HG02970 (cell line): ENCODE measurements around the gene KCNQ4.

Experiments
- ATAC-seq: cut with Tn5 transposase; IDR thresholded peaks from one replicate; pipeline ENCODE4 v1.9.1; 2021; ENCODE audit warnings: mild to moderate bottlenecking, moderate library complexity, moderate number of reproducible peaks; ENCODE audit not compliant: unreplicated experiment, low FRiP score

KCNQ4 gene

DNA sequence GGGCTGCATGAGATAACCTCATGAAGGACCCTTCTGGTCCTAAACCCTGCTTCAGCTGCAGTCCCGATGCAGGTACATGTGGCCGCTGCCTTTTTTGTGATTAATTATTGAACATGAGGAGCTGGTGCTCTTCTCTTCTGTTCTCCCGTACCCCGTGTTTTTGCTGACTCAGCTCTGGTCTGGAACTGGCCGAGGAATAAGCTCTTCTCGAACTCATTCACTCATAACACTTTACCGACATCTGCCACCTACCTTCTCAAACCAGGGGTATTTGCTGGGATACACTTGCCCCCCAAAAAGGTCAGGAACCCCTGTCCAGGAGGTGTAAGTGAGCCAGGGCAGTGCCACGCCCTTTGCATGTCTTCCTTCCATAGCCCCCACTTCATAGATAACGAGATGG is 31.8 kb downstream of the KCNQ4 start:
- ATAC-seq: no peak

DNA sequence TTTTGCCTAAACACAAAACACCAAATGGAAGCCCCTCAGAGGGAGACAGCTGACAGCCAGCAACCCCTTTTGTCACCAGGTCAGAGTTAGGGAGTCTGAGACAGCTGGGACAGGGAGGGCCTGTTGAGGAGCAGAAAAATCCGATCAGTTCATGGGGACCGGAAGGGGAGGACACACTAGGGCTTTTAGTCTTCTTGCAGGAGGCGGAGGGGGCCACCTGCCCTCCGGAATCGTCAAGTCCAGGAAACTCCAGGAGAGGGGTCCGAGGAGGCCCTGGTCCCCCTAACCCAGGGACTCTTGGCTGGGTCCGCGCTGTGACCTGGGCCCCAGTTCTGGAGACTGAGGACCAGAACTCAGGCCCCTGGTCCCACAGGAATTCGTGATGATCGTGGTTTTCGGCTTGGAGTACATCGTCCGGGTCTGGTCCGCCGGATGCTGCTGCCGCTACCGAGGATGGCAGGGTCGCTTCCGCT is 34.2 kb downstream of the KCNQ4 start:
- no peak for ATAC-seq

DNA sequence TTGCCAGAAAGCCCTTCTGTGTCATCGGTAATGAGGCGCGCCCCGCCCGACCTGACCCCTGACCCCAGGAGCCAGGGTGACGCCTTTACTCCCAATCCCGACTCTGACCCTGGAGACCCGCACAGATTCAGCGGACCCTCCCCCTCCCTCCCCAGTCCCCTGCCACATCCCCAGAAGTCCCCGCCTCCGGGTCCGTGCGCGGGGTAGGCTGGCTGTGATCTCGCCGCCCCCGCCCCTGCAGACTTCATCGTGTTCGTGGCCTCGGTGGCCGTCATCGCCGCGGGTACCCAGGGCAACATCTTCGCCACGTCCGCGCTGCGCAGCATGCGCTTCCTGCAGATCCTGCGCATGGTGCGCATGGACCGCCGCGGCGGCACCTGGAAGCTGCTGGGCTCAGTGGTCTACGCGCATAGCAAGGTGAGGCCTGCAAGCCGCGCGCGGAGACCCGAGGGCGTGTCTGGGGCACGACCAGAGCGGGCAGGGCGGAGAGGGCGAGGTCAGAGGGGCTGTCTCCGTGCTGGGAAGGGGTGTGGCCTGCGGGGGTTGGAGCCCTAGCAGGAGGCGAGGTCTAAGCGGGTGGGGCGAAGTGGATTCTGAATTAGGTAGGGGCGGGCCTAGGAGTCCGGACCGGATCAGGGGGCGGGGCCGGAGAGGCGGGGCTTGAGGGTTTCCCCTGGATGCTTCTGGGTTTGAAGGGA is 34.8 kb downstream of the KCNQ4 start:
- ATAC-seq: peak; percentile 64

DNA sequence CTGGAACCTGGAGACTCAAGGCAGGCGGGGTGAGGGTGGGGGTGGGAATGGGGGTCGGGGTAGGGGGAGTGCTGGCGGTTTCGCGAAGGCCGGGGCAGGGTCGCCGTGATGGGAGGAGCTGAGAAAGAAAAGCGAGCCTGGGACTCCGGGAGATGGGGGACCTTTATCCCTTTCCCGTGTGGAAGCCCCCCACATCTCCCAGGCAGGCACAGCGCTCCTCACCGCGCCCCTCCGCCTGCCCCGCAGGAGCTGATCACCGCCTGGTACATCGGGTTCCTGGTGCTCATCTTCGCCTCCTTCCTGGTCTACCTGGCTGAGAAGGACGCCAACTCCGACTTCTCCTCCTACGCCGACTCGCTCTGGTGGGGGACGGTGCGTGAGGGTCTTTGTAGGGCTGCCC is 35.5 kb downstream of the KCNQ4 start:
- ATAC-seq: no peak

DNA sequence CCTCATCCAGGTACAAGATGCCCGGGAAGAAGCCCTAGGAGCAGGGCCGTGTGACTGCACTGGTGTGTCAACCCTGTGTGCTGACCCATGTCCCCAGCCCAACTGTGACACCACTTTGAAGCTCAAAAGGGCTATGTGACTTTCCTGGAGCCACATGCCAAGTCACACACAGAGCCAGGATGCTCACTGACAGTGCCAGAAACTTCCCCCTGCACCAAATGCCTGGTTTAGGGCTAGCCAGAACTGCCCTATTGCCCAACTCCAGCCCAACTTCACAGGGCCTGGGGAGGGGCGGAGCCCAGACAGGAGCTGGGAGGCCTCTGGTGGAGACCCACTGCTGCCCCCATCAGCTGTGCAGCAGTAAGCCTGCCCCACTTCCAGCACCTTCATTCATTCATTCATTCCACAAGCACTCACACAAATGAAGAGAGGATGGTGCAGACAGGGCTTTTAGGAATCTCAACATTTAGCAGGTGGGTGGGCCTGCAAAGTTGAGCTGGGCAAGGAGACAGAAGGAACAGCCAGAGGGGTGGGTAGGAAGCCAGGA is 36.7 kb downstream of the KCNQ4 start:
- no peak for ATAC-seq

DNA sequence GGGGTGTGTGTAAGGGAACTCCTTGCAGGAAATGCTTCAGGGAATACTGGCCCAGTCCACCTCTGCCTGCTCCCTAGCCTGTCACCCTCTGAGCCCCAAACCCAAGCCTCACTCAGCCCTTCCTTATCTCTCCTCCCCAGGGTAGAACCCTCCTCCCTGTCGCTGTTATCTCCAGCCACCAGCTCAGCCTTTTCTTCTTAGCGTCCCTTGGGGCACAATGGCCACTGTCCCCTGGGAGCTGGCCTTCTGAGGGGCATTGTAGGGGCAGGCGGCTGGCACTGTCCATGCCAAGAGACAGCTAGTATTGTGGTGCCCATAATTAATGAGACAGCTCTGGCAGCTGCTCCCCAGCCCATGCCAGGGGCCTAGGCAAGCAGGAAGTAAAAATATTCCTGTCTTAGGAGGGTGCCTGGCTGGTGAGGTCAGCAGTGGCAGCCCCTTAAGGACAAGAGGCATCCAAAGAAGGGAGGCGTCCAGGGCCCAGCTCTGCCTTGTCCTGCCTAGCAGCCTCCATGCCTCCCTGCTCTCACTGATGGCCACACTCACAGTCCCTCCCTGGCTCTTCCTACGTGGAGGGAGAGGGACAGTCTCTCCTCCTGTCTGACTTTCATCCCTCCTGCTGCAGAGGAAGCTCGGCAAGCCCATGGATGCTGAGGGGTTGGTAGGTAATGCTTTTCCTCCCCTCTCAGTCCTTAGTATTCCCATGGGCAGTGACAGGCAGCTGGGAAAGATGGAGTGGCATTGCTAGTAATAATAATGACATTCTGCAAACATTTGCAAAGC is 37.5 kb downstream of the KCNQ4 start:
- no peak for ATAC-seq

DNA sequence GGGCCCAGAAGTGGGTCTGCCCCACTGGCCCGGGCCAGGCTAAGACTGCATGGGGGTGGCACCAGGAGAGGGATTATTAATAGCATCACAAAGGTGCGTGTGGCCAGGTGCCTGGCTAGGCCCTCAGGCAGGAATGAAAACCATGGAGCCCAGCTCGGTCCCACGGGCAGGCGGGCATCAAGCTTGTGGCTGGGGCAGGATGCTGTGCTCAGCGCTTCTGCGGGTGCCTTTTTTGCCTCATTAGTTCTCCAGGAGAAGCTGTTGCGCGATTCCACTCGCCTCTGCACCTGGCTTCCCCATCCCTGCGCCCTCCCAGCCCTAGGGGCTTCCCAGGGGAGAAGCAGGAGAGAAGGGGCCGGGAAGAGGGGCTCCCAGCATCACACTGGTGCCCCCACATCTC is 39.3 kb downstream of the KCNQ4 start:
- no peak for ATAC-seq

DNA sequence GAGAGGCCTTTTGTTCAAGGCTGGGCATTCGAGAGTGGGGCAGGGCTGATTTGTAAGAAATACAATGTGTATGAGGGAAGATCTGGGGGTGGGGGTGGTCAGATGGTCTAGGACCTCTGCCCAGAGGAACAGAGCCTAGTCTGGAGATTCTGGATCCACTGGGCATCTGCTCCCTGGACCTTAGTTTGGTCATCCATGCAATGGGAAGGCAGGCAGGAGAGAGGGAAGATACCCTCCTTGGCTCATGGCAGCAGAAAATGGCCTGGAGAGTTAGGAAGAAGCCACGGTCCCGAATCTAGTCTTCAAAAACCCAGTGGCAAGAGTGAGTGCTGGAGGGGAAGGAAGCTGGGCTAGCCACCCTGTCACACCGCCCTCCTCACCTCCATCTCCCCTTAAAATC is 39.8 kb downstream of the KCNQ4 start:
- ATAC-seq: no peak

DNA sequence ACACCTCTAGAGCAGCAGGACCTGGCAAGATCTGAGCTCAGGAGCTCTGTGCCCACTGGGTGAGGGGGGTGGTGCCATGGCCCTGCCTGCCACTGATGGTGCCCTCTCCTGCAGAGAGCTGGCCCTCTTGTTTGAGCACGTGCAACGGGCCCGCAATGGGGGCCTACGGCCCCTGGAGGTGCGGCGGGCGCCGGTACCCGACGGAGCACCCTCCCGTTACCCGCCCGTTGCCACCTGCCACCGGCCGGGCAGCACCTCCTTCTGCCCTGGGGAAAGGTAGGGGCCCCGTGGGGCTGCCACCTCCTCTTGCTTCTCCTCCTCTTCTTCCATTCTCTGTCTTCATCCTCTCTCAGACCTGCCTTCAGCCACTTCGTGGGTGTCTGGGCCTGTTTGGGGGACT is 40.4 kb downstream of the KCNQ4 start:
- ATAC-seq: no peak

DNA sequence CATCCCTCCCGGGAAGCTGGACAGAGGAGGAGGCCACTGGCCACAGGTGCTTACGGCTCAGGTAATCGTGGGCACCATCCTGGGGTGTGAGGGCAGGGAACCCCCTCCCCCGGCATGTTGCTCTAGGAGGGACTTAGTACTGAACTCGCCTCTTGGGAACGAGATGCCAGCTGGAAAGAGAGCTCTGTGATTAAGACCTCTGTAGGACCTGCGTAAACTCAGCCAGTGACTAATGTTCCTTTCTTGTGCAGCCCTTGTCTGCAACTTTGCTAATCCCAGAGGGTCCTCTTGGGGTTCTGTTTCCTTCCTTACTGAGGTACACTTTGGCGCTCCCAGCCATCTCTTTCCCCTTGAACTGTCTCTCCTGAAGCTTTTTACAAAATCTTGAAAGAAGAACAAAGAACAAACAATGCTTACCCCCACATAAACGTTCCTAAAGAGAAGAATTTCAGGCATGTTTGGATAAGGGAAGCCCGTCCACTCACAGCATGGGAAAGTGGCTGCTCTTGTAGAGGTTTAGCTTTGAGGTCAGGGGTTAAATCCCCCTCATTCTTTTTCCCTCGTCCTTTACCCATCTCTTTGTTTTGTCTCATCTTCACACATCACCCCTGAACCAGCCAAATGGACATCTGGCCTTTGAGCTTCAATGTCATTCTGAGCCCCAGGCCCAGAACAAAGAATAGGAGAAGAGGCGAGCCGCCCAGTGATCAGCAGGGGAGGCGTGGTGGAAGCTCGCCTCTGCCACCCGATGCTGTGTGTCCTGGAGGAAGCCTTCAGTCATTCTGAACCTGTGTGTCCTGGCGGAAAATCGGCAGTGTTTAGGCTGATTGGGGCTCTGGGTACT is 41.2 kb downstream of the KCNQ4 start:
- ATAC-seq: no peak

DNA sequence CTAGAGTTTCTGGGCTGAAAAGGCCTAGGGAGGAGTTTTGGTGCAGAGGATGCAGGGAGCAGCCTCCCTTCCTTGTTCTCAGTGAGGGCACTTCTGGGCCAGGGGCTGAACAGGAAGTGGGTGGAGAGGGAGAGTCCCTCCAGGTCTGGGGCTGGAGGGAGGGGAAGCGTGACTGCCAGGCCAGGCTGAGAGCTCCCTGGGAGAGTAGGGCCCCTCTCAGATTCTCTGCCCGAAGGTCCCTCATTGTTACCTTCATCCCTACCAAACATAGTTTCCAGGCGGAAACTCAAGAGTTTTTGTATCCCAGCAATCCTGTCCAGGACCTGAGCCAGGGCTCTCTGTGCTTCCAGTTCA is 41.8 kb downstream of the KCNQ4 start:
- no peak for ATAC-seq

DNA sequence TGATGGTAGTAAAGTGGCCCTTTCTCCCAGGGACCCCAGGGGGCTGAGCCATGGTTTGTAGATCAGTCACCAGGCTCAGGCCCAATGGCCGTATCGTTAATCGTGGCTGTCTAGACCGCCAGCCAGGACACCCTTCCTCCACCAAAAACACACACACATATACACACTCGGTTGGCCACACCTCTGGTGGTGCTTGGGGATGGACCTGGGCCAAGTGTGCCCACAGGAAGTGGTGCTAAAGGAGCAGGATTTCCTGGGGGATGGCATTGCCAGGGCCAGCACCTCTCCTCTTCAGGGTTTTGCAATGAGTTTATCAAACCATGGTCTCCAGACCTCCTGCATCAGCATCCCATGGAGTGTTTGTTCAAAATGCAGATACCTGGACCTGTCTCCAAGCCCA is 42.4 kb downstream of the KCNQ4 start:
- ATAC-seq: no peak

DNA sequence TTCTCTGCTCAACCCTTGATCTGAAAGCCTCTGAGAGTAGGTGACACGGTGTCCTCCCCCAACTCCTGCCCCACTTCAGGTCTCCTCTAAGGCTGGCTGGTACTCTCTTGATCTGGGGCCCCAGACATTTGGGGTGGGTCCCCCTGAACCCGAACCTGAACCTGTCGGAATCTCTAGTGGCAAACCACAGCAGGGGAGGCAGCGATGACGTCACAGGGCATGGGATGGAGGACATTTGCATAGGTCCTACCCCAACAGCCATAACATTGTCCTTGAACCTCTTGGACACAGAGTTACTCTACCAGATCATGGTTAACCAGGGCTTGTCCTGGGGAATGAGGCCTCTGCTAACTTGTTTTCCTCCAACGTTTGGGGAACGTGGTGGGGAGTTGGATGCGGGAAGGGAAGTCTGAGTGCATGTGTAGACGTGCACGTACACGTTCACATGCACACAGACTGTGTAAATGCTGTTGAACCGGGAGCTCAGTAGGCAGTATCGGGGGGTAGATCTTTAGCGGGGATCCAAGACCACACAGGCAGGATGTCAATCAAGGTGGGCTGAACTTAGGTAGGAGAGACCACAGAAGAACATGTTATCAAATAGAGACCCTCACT is 46.2 kb downstream of the KCNQ4 start:
- no peak for ATAC-seq

DNA sequence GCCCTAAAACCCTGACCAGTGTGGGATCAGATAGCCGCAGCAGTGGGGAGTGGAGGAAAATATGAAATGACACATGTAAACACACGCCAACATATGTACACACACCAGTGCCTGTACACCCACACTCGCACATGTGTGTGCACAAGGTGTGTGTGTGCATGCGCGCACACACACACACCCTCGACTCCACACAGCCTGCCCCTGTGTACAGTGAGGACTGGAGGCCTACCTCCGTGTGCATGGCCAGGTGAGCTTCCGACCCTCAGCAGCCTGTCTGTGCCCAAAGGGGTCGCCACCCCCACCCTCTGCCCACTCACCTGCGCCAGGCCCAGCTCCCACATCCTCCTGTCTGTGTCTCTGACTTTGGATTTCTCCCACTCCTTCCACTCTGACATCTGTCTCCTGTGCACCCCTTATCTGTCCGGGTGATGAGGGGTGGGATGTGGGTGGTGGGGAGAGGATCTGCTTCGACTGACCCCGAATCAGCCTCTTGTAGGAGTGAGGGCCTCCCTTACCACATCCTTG is 46.9 kb downstream of the KCNQ4 start:
- ATAC-seq: no peak

DNA sequence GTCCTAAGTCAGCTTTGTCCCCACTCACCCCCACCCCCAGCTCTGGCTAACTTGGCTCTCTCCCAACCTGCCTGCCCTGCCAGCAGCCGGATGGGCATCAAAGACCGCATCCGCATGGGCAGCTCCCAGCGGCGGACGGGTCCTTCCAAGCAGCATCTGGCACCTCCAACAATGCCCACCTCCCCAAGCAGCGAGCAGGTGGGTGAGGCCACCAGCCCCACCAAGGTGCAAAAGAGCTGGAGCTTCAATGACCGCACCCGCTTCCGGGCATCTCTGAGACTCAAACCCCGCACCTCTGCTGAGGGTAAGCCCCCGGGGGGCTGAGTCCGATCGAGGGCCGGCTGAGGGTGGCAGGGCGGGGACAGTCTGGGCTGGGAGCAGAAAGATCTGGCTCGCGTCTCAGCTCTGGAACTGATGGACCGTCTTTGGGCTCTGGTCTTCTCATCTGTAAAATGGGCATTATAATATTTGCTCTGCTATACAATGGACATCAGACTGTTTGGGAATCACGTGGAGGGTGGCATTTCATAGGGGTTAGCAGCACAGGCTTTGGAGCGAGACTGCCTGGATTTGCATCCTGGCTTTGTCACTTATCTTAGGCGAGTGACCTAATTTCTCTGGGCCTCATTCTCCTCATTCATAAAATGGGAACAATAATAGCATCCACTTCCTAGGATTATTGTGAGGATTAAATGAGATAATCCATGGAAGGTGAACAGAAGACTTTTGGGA is 47.6 kb downstream of the KCNQ4 start:
- no peak for ATAC-seq

DNA sequence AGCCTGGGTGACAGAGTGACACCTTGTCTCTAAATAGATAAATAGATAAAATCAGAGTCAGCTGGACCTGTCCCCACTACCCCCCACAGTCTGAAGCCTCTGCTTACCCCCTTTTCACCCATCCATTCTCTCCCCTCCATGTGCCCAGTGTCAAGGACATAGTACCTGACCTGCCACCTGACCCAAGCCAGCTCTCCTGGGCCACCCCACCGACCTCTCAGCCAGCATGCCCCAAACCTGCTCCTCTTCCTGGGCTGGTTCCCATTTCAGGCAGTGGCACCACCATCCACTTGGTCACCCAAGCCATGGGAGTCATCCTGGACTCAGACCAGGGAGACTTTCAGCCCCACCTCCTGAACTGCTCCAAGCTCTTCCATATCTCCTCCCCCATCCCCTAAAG is 50.4 kb downstream of the KCNQ4 start:
- no peak for ATAC-seq

DNA sequence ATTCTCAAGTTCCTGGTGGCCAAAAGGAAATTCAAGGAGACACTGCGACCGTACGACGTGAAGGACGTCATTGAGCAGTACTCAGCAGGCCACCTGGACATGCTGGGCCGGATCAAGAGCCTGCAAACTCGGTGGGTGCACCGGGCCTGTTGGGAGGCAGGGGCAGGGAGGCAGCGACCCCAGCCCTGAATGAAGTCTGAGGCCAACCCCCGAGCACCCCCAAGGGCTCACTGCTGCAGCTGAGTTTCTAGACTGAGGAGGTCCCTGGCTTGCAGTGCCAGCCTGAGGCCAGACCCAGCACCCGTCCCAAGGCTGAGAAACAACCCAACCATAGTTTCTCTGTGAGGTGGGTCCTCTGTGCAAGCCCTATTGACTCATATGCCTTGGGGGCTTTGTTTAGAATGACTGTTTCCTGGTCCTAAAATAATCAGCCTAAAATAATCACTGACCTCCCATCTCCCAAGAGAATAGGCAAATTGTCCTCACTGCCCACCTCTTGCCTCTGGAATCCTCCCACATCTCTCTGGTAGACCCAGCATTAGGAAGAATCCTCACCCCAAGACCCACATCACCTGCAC is 51.5 kb downstream of the KCNQ4 start:
- ATAC-seq: no peak

DNA sequence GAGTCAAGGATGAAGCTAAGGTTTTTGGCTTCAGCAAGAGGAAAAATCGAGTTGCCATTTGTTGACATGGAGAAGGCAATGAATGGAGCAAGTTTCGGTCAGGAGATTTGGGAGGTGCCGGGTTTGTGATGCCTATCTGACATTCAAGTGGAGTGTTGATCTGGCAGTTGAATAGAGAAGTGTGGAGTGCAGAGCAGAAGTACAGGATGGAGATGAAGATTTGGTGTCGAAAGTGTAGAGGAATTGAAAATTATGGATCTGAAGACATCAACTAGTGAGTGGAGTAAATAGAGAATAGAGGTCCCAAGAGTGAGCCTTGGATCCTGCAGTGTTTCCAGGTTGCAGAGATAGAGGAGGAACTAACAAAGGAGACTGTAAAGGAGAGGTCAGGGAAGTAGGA is 52.7 kb downstream of the KCNQ4 start:
- ATAC-seq: no peak

DNA sequence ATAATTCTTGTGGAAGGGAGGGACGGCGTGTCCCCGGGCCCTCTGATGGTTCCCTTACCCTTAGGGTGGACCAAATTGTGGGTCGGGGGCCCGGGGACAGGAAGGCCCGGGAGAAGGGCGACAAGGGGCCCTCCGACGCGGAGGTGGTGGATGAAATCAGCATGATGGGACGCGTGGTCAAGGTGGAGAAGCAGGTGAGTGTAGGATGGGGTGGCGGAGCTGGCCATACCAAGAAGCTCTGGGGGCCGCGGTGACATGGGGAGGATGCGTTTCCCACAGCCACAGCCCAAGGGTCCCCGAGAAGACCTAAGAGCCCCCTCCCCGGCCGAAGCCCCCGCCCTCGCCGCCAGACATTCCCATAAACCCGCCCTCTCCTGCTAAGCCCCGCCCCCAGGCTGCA is 54.0 kb downstream of the KCNQ4 start:
- no peak for ATAC-seq
